HUES48 (cell line): ENCODE results near the gene DAND5.
"Not testable (repeated sequence)": the region's sequence is repeated elsewhere in the genome, so short reads cannot be mapped to it uniquely, and the experiment has no call there.

Experiments used
- H3K27ac ChIP-seq: one replicate; pipeline ENCODE4 v1.7.0; 2013; ENCODE audit warnings: low read depth, low read length, inconsistent platforms
- H3K27me3 ChIP-seq: 2 replicates; pipeline ENCODE4 v1.6.1; 2013; ENCODE audit warnings: mild to moderate bottlenecking, low read length; ENCODE audit not compliant: control insufficient read depth, insufficient read depth
- H3K36me3 ChIP-seq: 2 replicates; pipeline ENCODE4 v1.6.1; 2013; ENCODE audit warnings: low read length; ENCODE audit not compliant: control insufficient read depth, insufficient read depth
- H3K4me1 ChIP-seq: 2 replicates; pipeline ENCODE4 v1.6.1; 2013; ENCODE audit warnings: mild to moderate bottlenecking, low read length; ENCODE audit not compliant: control insufficient read depth, insufficient read depth
- H3K4me3 ChIP-seq: 2 replicates; pipeline ENCODE4 v1.5.1; 2013; ENCODE audit warnings: mild to moderate bottlenecking, low read depth, low read length
- H3K9ac ChIP-seq: 2 replicates; pipeline ENCODE4 v1.6.1; 2013; ENCODE audit warnings: mild to moderate bottlenecking, low read depth, low read length, moderate library complexity
- H3K9me3 ChIP-seq: 2 replicates; pipeline ENCODE4 v1.6.1; 2013; ENCODE audit warnings: low read length; ENCODE audit not compliant: control insufficient read depth, insufficient read depth

DAND5 gene

GRCh38 chr19:12955575-12955974, 13.8 kb upstream of the DAND5 start:
- not testable (repeated sequence) for H3K27ac ChIP-seq, H3K27me3 ChIP-seq, H3K9ac ChIP-seq, H3K9me3 ChIP-seq
- Histone ChIP-seq H3K4me3 (peak overlapping the region; percentile 98), H3K36me3 (peaks cover 44% of the 10 kb centered on the region), H3K4me1 (peaks cover 15% of the 10 kb centered on the region)

- Histone ChIP-seq H3K36me3 (peaks cover 39% of the 10 kb centered on the region), H3K4me3 (peak overlapping the region; percentile 98), H3K27me3 (no peaks in the 10 kb centered on the region), H3K27ac (no peak overlapping the region), H3K9me3 (no peaks in the 10 kb centered on the region), H3K4me1 (peaks cover 15% of the 10 kb centered on the region), H3K9ac (no peak overlapping the region)
These were observed 13.4 kb upstream of the DAND5 start for GRCh38 chr19:12955996-12956395.

GRCh38 chr19:12956446-12957388, 12.7 kb upstream of the DAND5 start, which contains the start of gene GADD45GIP1:
Gene GADD45GIP1 (minus strand): TSS chr19:12957223. CDS start chr19:12957212, 11 bp downstream.
- no peaks in the 10 kb centered on the region for H3K9me3 ChIP-seq
- H3K36me3 ChIP-seq, result peaks cover 34% of the 10 kb centered on the region
- H3K9ac ChIP-seq, result peak within 1 kb of the TSS; percentile 90
- peak within 1 kb of the TSS; percentile 91 for H3K27ac ChIP-seq
- H3K4me3 ChIP-seq, result peak within 1 kb of the TSS; percentile 98
- peaks cover 15% of the 10 kb centered on the region for H3K4me1 ChIP-seq
- no peaks in the 10 kb centered on the region for H3K27me3 ChIP-seq

- Histone ChIP-seq H3K4me3 (peak overlapping the region; percentile 98), H3K4me1 (peaks cover 14% of the 10 kb centered on the region), H3K36me3 (peaks cover 28% of the 10 kb centered on the region), H3K27ac (peak overlapping the region; percentile 91), H3K9ac (peak overlapping the region; percentile 90; the same call in 1 of the 2 replicates)
- not testable (repeated sequence) for H3K9me3 ChIP-seq, H3K27me3 ChIP-seq
These were observed 11.9 kb upstream of the DAND5 start for GRCh38 chr19:12957389-12957952.

- H3K9ac ChIP-seq, result no peak overlapping the region
- peaks cover 8% of the 10 kb centered on the region for H3K36me3 ChIP-seq
- no peaks in the 10 kb centered on the region for H3K27me3 ChIP-seq
- H3K4me3 ChIP-seq, result no peak overlapping the region
- peaks cover 10% of the 10 kb centered on the region for H3K4me1 ChIP-seq
- H3K9me3 ChIP-seq, result no peaks in the 10 kb centered on the region
- H3K27ac ChIP-seq, result no peak overlapping the region
These were observed 9.9 kb upstream of the DAND5 start for GRCh38 chr19:12959481-12959880.

GRCh38 chr19:12965017-12965811, 4.2 kb upstream of the DAND5 start:
- Histone ChIP-seq H3K27ac (peak overlapping the region; percentile 46), H3K27me3 (no peaks in the 10 kb centered on the region), H3K36me3 (no peaks in the 10 kb centered on the region), H3K4me3 (peak overlapping the region; percentile 70), H3K9ac (peak overlapping the region; percentile 59; the same call in 1 of the 2 replicates), H3K4me1 (peaks cover 6% of the 10 kb centered on the region; the same call in 1 of the 2 replicates), H3K9me3 (no peaks in the 10 kb centered on the region)

GRCh38 chr19:12965812-12966135, 3.6 kb upstream of the DAND5 start:
- no peak overlapping the region for H3K27ac ChIP-seq
- no peaks in the 10 kb centered on the region for H3K9me3 ChIP-seq
- peaks cover 6% of the 10 kb centered on the region; the same call in 1 of the 2 replicates for H3K4me1 ChIP-seq
- no peak overlapping the region for H3K9ac ChIP-seq
- H3K36me3 ChIP-seq, result no peaks in the 10 kb centered on the region
- peak overlapping the region; percentile 70; the same call in 1 of the 2 replicates for H3K4me3 ChIP-seq
- no peaks in the 10 kb centered on the region for H3K27me3 ChIP-seq

- Histone ChIP-seq H3K4me1 (peaks cover 6% of the 10 kb centered on the region; the same call in 1 of the 2 replicates), H3K27ac (no peak overlapping the region), H3K36me3 (no peaks in the 10 kb centered on the region), H3K9me3 (no peaks in the 10 kb centered on the region), H3K4me3 (no peak overlapping the region), H3K27me3 (no peaks in the 10 kb centered on the region), H3K9ac (no peak overlapping the region)
These were observed 1.5 kb upstream of the DAND5 start for GRCh38 chr19:12967907-12968306.

- Histone ChIP-seq H3K27ac (no peak overlapping the region), H3K9me3 (no peaks in the 10 kb centered on the region), H3K4me3 (no peak overlapping the region), H3K9ac (no peak overlapping the region), H3K4me1 (peaks cover 4% of the 10 kb centered on the region; the same call in 1 of the 2 replicates), H3K36me3 (no peaks in the 10 kb centered on the region), H3K27me3 (no peaks in the 10 kb centered on the region)
These were observed 869 bp downstream of the DAND5 start for GRCh38 chr19:12970070-12970820.

- Histone ChIP-seq H3K9me3 (no peaks in the 10 kb centered on the region), H3K27ac (no peak overlapping the region), H3K4me3 (no peak overlapping the region), H3K27me3 (no peaks in the 10 kb centered on the region), H3K4me1 (peaks cover 4% of the 10 kb centered on the region; the same call in 1 of the 2 replicates), H3K9ac (no peak overlapping the region), H3K36me3 (no peaks in the 10 kb centered on the region)
These were observed 3.9 kb downstream of the DAND5 start for GRCh38 chr19:12973236-12973635.
